Mesenchymal stem cell (in vitro differentiated cells and primary cell): ENCODE measurements around the gene CCR1. TPM values are rescaled to one million over a fixed set of nuclear protein-coding genes. Genes with fewer than 3 reads are reported as not detected.

Source experiments
- DNase-seq: peaks from one replicate; pipeline ENCODE4 v3.0.0-alpha.2; 2013
- H2AFZ ChIP-seq: one replicate; pipeline ENCODE4 v1.6.1; 2013; ENCODE audit warnings: low read depth, mild to moderate bottlenecking, control low read depth, inconsistent platforms, low read length, moderate library complexity
- H2AK5ac ChIP-seq: 2 replicates; pipeline ENCODE4 v1.6.1; 2013; ENCODE audit warnings: low read length, moderate library complexity, mild to moderate bottlenecking, inconsistent platforms; ENCODE audit not compliant: severe bottlenecking
- H2BK120ac ChIP-seq: one replicate; pipeline ENCODE4 v1.6.1; 2013; ENCODE audit warnings: low read depth, mild to moderate bottlenecking, inconsistent platforms, low read length, moderate library complexity
- H2BK12ac ChIP-seq, 2 experiments: one replicate each; pipeline ENCODE4 v1.6.1; 2013; ENCODE audit warnings: inconsistent platforms in 2 of 2, low read length in 2 of 2, mild to moderate bottlenecking in 2 of 2, moderate library complexity in 2 of 2, control low read depth in 1 of 2
- H2BK15ac ChIP-seq: one replicate; pipeline ENCODE4 v1.6.1; 2013; ENCODE audit warnings: mild to moderate bottlenecking, low read depth, inconsistent platforms; ENCODE audit not compliant: poor library complexity, severe bottlenecking
- H2BK5ac ChIP-seq: 2 replicates; pipeline ENCODE4 v1.6.1; 2013; ENCODE audit warnings: low read depth, mild to moderate bottlenecking, low read length, control low read depth, inconsistent platforms; ENCODE audit not compliant: poor library complexity, severe bottlenecking
- H3K14ac ChIP-seq, 2 experiments: one replicate each; pipeline ENCODE4 v1.6.1; 2013; ENCODE audit warnings: inconsistent platforms in 2 of 2, low read length in 2 of 2, control low read depth in 1 of 2, mild to moderate bottlenecking in 1 of 2, moderate library complexity in 1 of 2
- H3K18ac ChIP-seq, 2 experiments: one replicate each; pipeline ENCODE4 v1.6.1; 2013; ENCODE audit warnings: inconsistent platforms in 2 of 2, low read length in 2 of 2, control low read depth in 1 of 2, low read depth in 1 of 2, mild to moderate bottlenecking in 1 of 2
- H3K23ac ChIP-seq, 2 experiments: one replicate each; pipeline ENCODE4 v1.6.1; 2013; ENCODE audit warnings: inconsistent platforms in 2 of 2, low read length in 2 of 2, mild to moderate bottlenecking in 2 of 2, moderate library complexity in 2 of 2, control low read depth in 1 of 2
- H3K27ac ChIP-seq: 2 replicates; pipeline ENCODE4 v1.5.1; 2013; ENCODE audit warnings: mild to moderate bottlenecking, moderate library complexity, low read length, control low read depth, inconsistent platforms; ENCODE audit not compliant: poor library complexity, severe bottlenecking
- H3K27me3 ChIP-seq, 2 experiments: 2 replicates each; pipeline versions ENCODE4 v1.6.1 to v1.7.0; 2013; ENCODE audit warnings: low read length in 2 of 2, mild to moderate bottlenecking in 2 of 2, moderate library complexity in 2 of 2, control low read depth in 1 of 2, inconsistent platforms in 1 of 2; ENCODE audit not compliant: control insufficient read depth in 1 of 2, insufficient read depth in 1 of 2
- H3K36me3 ChIP-seq, 2 experiments: 2 replicates each; pipeline versions ENCODE4 v1.6.1 to v1.7.0; 2013; ENCODE audit warnings: low read length in 2 of 2, control low read depth in 1 of 2, inconsistent platforms in 1 of 2, low read depth in 1 of 2, mild to moderate bottlenecking in 1 of 2; ENCODE audit not compliant: insufficient read depth in 2 of 2, control insufficient read depth in 1 of 2
- H3K4ac ChIP-seq, 2 experiments: one replicate each; pipeline ENCODE4 v1.6.1; 2013; ENCODE audit warnings: inconsistent platforms in 2 of 2, low read length in 2 of 2, mild to moderate bottlenecking in 2 of 2, moderate library complexity in 2 of 2, control low read depth in 1 of 2, low read depth in 1 of 2
- H3K4me1 ChIP-seq: 2 replicates; pipeline ENCODE4 v1.6.1; 2013; ENCODE audit warnings: low read depth, low read length, control low read depth; ENCODE audit not compliant: control insufficient read depth, insufficient read depth
- H3K4me2 ChIP-seq: 2 replicates; pipeline ENCODE4 v1.6.1; 2013; ENCODE audit warnings: low read length, mild to moderate bottlenecking, inconsistent platforms; ENCODE audit not compliant: poor library complexity, severe bottlenecking
- H3K4me3 ChIP-seq, 2 experiments: 2 replicates each; pipeline versions ENCODE4 v1.5.1 to v1.7.0; 2013; ENCODE audit warnings: low read length in 2 of 2, mild to moderate bottlenecking in 2 of 2, control low read depth in 1 of 2, low read depth in 1 of 2; ENCODE audit not compliant: insufficient read depth in 1 of 2
- H3K79me1 ChIP-seq: replicated peaks from 2 replicates; pipeline ENCODE4 v1.6.1; 2013; ENCODE audit warnings: mild to moderate bottlenecking, control low read depth, low read length, inconsistent platforms; ENCODE audit not compliant: poor library complexity, severe bottlenecking
- H3K9ac ChIP-seq: 2 replicates; pipeline ENCODE4 v1.7.0; 2013; ENCODE audit warnings: mild to moderate bottlenecking, low read length, moderate library complexity
- H3K9me3 ChIP-seq: 2 replicates; pipeline ENCODE4 v1.7.0; 2013; ENCODE audit warnings: mild to moderate bottlenecking, low read length; ENCODE audit not compliant: control insufficient read depth
- H4K8ac ChIP-seq: one replicate; pipeline ENCODE4 v1.6.1; 2013; ENCODE audit warnings: inconsistent platforms, mild to moderate bottlenecking, low read length, moderate library complexity
- H4K91ac ChIP-seq: one replicate; pipeline ENCODE4 v1.6.1; 2013; ENCODE audit warnings: mild to moderate bottlenecking, low read length, inconsistent platforms
- WGBS: methylation state at CpG from one replicate; pipeline ENCODE4 v1.1.7; 2013; ENCODE audit warnings: mixed read lengths; 5-methylcytosine and 5-hydroxymethylcytosine counted together
- polyA plus RNA-seq, 2 experiments: library from polyadenylated mRNA; stranded (reverse); fragments of 200-250 nt; gene quantifications; one replicate each; pipeline ENCODE4 v1.2.3, GENCODE V29; 2013

The CCR1 gene
- polyA plus RNA-seq (2013, experiment 1 of 2) = 0.50 TPM
- polyA plus RNA-seq (2013, experiment 2 of 2) = 0.47 TPM

DNA sequence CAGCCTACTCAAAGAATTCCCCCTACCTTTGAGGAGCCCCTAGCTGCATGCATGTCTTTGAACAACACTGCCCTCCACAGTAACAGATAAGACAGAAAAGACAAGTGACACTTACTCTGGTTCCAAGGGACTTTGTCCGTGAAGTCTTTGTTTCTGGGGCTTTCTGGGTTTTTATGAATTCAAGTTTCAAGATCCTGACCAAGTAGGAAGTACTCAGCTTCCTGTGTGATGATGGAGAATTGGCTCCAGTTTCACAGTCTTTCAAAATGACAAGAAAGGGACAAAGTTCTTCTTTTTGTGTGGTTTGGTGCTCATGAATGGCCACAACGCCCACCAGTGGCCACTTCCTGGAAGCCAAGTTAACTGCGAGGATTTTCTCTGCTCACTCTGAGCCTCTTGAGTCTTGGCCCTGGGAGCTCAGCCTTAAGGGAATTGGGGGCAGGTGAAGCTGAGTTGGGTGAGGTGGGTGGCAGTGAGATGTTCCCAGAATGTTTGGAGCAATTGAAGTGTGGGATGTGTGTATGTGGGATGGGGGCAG, at the start of gene CCR1:
Gene CCR1 (minus strand): TSS at position 147 of the 538 bp plus-strand sequence. CDS start 4,000 bp downstream, outside the sequence.
- H4K91ac ChIP-seq = no peak within 1 kb of the TSS
- no peak within 1 kb of the TSS for H3K4me2 ChIP-seq
- no peak within 1 kb of the TSS for H2BK120ac ChIP-seq
- H2BK12ac ChIP-seq = no peak within 1 kb of the TSS
- peak within 1 kb of the TSS; percentile 62 for H3K9ac ChIP-seq
- H2AK5ac ChIP-seq = no peak within 1 kb of the TSS
- no peak within 1 kb of the TSS for H3K4ac ChIP-seq
- no peaks in the 10 kb centered on the region for H3K9me3 ChIP-seq
- no peak within 1 kb of the TSS for H3K23ac ChIP-seq
- 32% methylated on average over 3 of the region's 3 CpGs for WGBS
- peaks cover 0 to 9% of the 10 kb centered on the region in 2 experiments for H3K36me3 ChIP-seq
- no peaks in the 10 kb centered on the region for H3K79me1 ChIP-seq
- H2BK15ac ChIP-seq = no peak within 1 kb of the TSS
- H3K4me3 ChIP-seq = peak within 1 kb of the TSS in 1 of 2 experiments; percentile 59
- peak; percentile 52 for DNase-seq
- peaks cover 0 to 23% of the 10 kb centered on the region in 2 experiments for H3K27me3 ChIP-seq
- no peak within 1 kb of the TSS for H2AFZ ChIP-seq
- no peaks in the 10 kb centered on the region for H3K4me1 ChIP-seq
- no peak within 1 kb of the TSS for H2BK5ac ChIP-seq
- H3K27ac ChIP-seq = no peak within 1 kb of the TSS
- no peak within 1 kb of the TSS for H3K18ac ChIP-seq
- no peak within 1 kb of the TSS for H3K14ac ChIP-seq
- H4K8ac ChIP-seq = no peak within 1 kb of the TSS

DNA sequence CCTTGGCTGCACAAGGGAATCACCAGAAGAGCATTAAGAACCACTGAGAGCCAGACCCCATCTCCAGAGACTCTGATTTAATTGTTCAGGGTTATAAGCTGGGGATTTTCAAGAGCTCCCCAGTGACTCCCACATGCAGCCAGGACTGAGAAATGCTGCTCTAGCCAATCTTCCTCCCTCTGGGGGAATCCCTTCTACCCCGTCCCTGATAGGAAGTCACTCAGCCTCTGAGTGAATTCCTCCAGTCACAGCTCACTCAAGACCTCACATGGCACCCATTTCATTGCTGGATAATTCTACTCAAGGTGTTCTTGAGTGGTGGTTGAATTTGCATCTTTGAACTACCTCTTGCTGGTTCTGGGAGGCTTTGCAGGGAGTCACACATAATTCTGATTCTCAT, 44.9 kb upstream of the CCR1 start:
- WGBS = no CpG with 5 or more reads among the region's 1 CpG

DNA sequence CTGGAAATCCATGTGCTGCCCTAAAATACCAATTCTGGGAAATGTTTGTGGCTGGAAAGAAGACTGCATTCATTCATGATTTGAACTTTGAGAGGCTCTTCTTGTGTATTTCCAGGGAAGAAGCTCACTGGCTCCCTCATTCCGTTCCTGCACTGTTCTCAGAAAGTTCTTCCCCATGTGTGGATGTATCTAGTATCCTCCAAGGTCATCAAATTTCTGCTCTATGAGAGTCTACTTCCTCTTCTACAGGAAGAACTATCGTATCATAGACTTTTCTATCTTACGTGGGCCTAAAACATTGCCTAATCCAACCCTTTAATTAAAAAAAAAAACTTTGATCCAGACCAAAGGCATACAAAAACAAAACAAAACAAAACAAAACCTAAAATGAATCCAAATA, 37.0 kb upstream of the CCR1 start:
- no peak for DNase-seq
- Histone ChIP-seq H4K8ac (no peak overlapping the region), H3K4ac (no peak overlapping the region), H3K23ac (no peak overlapping the region), H2AK5ac (no peak overlapping the region), H3K27me3 (peaks cover 0 to 8% of the 10 kb centered on the region in 2 experiments), H2BK120ac (no peak overlapping the region), H3K14ac (no peak overlapping the region), H3K4me2 (no peak overlapping the region), H3K36me3 (no peaks in the 10 kb centered on the region), H3K79me1 (no peaks in the 10 kb centered on the region), H3K4me3 (no peak overlapping the region), H3K9ac (no peak overlapping the region), H2BK12ac (no peak overlapping the region), H4K91ac (no peak overlapping the region), H2BK15ac (no peak overlapping the region), H3K4me1 (no peaks in the 10 kb centered on the region), H3K9me3 (no peaks in the 10 kb centered on the region), H2AFZ (no peak overlapping the region), H3K18ac (no peak overlapping the region), H2BK5ac (no peak overlapping the region), H3K27ac (no peak overlapping the region)
- 89% methylated on average over 3 of the region's 3 CpGs for WGBS

More for the DNA sequence above, 44.9 kb upstream of the CCR1 start:
- Histone ChIP-seq H3K18ac (no peak overlapping the region), H2AFZ (no peak overlapping the region), H3K9ac (no peak overlapping the region), H2BK5ac (no peak overlapping the region), H2BK15ac (no peak overlapping the region), H3K27ac (no peak overlapping the region), H3K23ac (no peak overlapping the region), H3K4me2 (no peak overlapping the region), H3K4me1 (no peaks in the 10 kb centered on the region), H2AK5ac (no peak overlapping the region), H3K4me3 (no peak overlapping the region), H4K91ac (no peak overlapping the region), H3K4ac (no peak overlapping the region), H2BK12ac (no peak overlapping the region), H3K9me3 (no peaks in the 10 kb centered on the region), H3K79me1 (no peaks in the 10 kb centered on the region), H3K36me3 (no peaks in the 10 kb centered on the region), H4K8ac (no peak overlapping the region), H3K27me3 (peaks cover 3 to 15% of the 10 kb centered on the region in 2 experiments), H3K14ac (no peak overlapping the region), H2BK120ac (no peak overlapping the region)
- no peak for DNase-seq

DNA sequence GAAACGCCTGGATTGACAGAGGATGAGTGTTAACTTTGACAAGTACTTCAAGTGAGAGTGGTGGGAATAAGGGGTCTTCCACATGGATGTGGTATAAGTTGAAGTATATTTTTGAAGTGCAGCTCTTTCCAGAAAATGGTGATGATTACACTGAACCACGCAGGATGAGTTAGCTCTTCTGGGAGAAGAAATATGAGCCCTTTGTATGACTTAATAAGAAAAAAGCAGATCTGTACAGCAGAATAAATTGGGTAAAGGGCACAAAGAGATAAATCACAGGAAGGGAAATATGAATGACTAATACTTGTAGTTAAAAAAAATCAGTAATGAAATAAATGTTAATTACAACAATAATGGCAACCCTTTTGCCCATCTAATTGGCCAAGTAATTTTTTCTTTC, 35.4 kb upstream of the CCR1 start:
- H3K23ac ChIP-seq = no peak overlapping the region
- H3K79me1 ChIP-seq = no peaks in the 10 kb centered on the region
- H3K36me3 ChIP-seq = no peaks in the 10 kb centered on the region
- peak overlapping the region; percentile 56 for H3K9ac ChIP-seq
- no peak overlapping the region for H3K4me3 ChIP-seq
- H4K8ac ChIP-seq = no peak overlapping the region
- no peak overlapping the region for H2BK12ac ChIP-seq
- no peak overlapping the region for H3K4ac ChIP-seq
- no peak overlapping the region for H3K18ac ChIP-seq
- H2BK15ac ChIP-seq = no peak overlapping the region
- H2AFZ ChIP-seq = no peak overlapping the region
- H3K27me3 ChIP-seq = peaks cover 0 to 11% of the 10 kb centered on the region in 2 experiments
- H2BK120ac ChIP-seq = no peak overlapping the region
- no peak for DNase-seq
- 77% methylated on average over 2 of the region's 2 CpGs for WGBS
- H2AK5ac ChIP-seq = no peak overlapping the region
- no peaks in the 10 kb centered on the region for H3K9me3 ChIP-seq
- no peak overlapping the region for H4K91ac ChIP-seq
- H3K14ac ChIP-seq = no peak overlapping the region
- H2BK5ac ChIP-seq = no peak overlapping the region
- H3K4me1 ChIP-seq = no peaks in the 10 kb centered on the region
- no peak overlapping the region for H3K27ac ChIP-seq
- no peak overlapping the region for H3K4me2 ChIP-seq
